HepG2 (cell line): ENCODE measurements around the gene FANCE. TPM values are rescaled to one million over a fixed set of nuclear protein-coding genes. Genes with fewer than 3 reads are reported as not detected.

Experiments
- AGO1 ChIP-seq: fragments of 200-400 bp; formaldehyde crosslinking; IDR thresholded peaks from 2 replicates; pipeline ENCODE4 v1.6.1; 2017; ENCODE audit warnings: mild to moderate bottlenecking, low read depth, low read length, moderate library complexity; ENCODE audit not compliant: poor library complexity, severe bottlenecking
- ETV5 ChIP-seq: IDR thresholded peaks from 2 replicates; pipeline ENCODE4 v1.6.1; 2018; ENCODE audit warnings: missing biosample characterization, missing genetic modification reagents, inconsistent platforms, borderline replicate concordance
- HNRNPLL ChIP-seq: fragments of 200-400 bp; formaldehyde crosslinking; IDR thresholded peaks from 2 replicates; pipeline ENCODE4 v1.6.1; 2017; ENCODE audit warnings: mild to moderate bottlenecking, low read depth, low read length; ENCODE audit not compliant: poor library complexity, severe bottlenecking
- IRX3 ChIP-seq: sonication (generic); formaldehyde crosslinking; IDR thresholded peaks from 2 replicates; pipeline ENCODE4 v1.8.1; 2023; ENCODE audit warnings: mild to moderate bottlenecking, low read depth, missing genetic modification reagents, borderline replicate concordance
- MAFK ChIP-seq, 2 experiments: IDR thresholded peaks in 1 of 2; conservative IDR thresholded peaks in 1 of 2; 2 replicates each; pipeline ENCODE4 v1.6.1; 2011; ENCODE audit warnings: improper control_type of control experiment in 2 of 2, low read length in 2 of 2
- PPARG ChIP-seq: conservative IDR thresholded peaks from 2 replicates; pipeline ENCODE4 v1.6.1; 2016; ENCODE audit warnings: missing biosample characterization, missing genetic modification reagents
- RBAK ChIP-seq: sonication (generic); formaldehyde crosslinking; IDR thresholded peaks from 2 replicates; pipeline ENCODE4 v1.5.1; 2020; ENCODE audit warnings: mild to moderate bottlenecking, missing genetic modification reagents
- ZFP36L1 ChIP-seq: sonication (generic); formaldehyde crosslinking; IDR thresholded peaks from 2 replicates; pipeline ENCODE4 v1.8.0; 2022; ENCODE audit warnings: mild to moderate bottlenecking, missing genetic modification reagents, moderate library complexity
- ZNF430 ChIP-seq: sonication (generic); formaldehyde crosslinking; IDR thresholded peaks from 2 replicates; pipeline ENCODE4 v1.9.0; 2021; ENCODE audit warnings: mild to moderate bottlenecking, missing genetic modification reagents
- ZNF883 ChIP-seq: sonication (generic); formaldehyde crosslinking; IDR thresholded peaks from 2 replicates; pipeline ENCODE4 v1.5.1; 2020; ENCODE audit warnings: mild to moderate bottlenecking, missing genetic modification reagents; ENCODE audit errors: not compliant biosample characterization
- polyA plus RNA-seq, 8 experiments: library from polyadenylated mRNA; depleted of rRNA in 3 of 8; stranded (reverse) in 7 of 8; unstranded in 1 of 8; fragments of >200 nt; fragmentation: Illumina TruSeq in 4 of 8; extraction: Trizol in 4 of 8; gene quantifications; 2 replicates each; pipeline versions ENCODE4 v1.2.1 to v1.2.3, GENCODE V29; 2011 to 2016; ENCODE audit warnings: low read depth in 4 of 8, missing spikeins in 1 of 8, mixed read lengths in 1 of 8; ENCODE audit not compliant: insufficient read depth in 1 of 8
- total RNA-seq, 5 experiments: library from RNA; depleted of rRNA; stranded (reverse); fragments of >200 nt; fragmentation: Illumina TruSeq; extraction: Trizol; gene quantifications; 2 replicates each; pipeline ENCODE4 v1.2.3, GENCODE V29; 2016; ENCODE audit warnings: low read depth in 1 of 5
- TF ChIP-seq, protein P1 (sequence below): sonication (generic); formaldehyde crosslinking; IDR thresholded peaks from 2 replicates; pipeline ENCODE4 v1.5.1; 2020; ENCODE audit warnings: mild to moderate bottlenecking, missing genetic modification reagents, moderate library complexity
- TF ChIP-seq, protein P2 (sequence below): sonication (generic); formaldehyde crosslinking; IDR thresholded peaks from 2 replicates; pipeline ENCODE4 v1.4.0; 2020; ENCODE audit warnings: mild to moderate bottlenecking, missing genetic modification reagents
- TF ChIP-seq, protein P3 (sequence below): sonication (generic); formaldehyde crosslinking; IDR thresholded peaks from 2 replicates; pipeline ENCODE4 v1.5.1; 2020; ENCODE audit warnings: missing genetic modification reagents, mild to moderate bottlenecking, borderline replicate concordance
- TF ChIP-seq, protein P4 (sequence below): sonication (generic); formaldehyde crosslinking; IDR thresholded peaks from 2 replicates; pipeline ENCODE4 v1.4.0; 2020; ENCODE audit warnings: missing genetic modification reagents

The FANCE gene
- total and polyA plus RNA-seq, 2 of the 13 experiments (the other 11 are each of a cell fraction or from before 2014, with no cell fraction given) = 7.1 to 11.2 TPM

DNA sequence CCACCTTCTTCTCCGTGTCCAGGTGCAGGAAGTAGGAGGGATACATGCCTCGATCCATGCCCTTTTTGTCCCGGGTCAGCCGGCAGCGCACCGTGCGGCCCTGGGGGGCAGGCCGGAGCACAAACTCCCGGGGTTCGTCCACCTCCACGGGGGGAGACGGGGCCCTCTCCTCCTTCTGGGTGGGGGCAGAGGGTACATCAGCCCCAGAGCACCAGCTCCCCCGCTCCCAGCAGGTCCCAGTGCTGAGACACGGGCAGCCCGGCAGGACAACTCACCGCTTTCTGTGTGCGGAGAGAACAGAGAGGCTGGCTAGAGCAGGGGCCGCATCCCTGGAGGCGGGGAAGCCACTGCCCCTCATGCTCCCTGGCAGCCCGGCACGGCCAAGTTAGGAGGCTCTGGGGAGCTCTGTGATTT, 53.9 kb downstream of the FANCE start (continued):
- TF ChIP-seq, protein P1, sequence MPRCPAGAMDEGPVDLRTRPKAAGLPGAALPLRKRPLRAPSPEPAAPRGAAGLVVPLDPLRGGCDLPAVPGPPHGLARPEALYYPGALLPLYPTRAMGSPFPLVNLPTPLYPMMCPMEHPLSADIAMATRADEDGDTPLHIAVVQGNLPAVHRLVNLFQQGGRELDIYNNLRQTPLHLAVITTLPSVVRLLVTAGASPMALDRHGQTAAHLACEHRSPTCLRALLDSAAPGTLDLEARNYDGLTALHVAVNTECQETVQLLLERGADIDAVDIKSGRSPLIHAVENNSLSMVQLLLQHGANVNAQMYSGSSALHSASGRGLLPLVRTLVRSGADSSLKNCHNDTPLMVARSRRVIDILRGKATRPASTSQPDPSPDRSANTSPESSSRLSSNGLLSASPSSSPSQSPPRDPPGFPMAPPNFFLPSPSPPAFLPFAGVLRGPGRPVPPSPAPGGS = peak; percentile 33; the same call in 1 of the 2 replicates
- TF ChIP-seq PPARG (CRISPR knock-in tag) = no peak
- TF ChIP-seq ZNF883 = peak; percentile 73
- peak; percentile 40 for TF ChIP-seq HNRNPLL
- TF ChIP-seq, protein P2, sequence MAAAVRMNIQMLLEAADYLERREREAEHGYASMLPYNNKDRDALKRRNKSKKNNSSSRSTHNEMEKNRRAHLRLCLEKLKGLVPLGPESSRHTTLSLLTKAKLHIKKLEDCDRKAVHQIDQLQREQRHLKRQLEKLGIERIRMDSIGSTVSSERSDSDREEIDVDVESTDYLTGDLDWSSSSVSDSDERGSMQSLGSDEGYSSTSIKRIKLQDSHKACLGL (CRISPR knock-in tag) = 0 out of 2 replicates have a peak, but pooled peaks have one; percentile 30
- 0 out of 2 replicates have a peak, but pooled peaks have one; percentile 40 for TF ChIP-seq ZNF430 (CRISPR knock-in tag)
- TF ChIP-seq RBAK (CRISPR knock-in tag) = no peak
- TF ChIP-seq, protein P3, sequence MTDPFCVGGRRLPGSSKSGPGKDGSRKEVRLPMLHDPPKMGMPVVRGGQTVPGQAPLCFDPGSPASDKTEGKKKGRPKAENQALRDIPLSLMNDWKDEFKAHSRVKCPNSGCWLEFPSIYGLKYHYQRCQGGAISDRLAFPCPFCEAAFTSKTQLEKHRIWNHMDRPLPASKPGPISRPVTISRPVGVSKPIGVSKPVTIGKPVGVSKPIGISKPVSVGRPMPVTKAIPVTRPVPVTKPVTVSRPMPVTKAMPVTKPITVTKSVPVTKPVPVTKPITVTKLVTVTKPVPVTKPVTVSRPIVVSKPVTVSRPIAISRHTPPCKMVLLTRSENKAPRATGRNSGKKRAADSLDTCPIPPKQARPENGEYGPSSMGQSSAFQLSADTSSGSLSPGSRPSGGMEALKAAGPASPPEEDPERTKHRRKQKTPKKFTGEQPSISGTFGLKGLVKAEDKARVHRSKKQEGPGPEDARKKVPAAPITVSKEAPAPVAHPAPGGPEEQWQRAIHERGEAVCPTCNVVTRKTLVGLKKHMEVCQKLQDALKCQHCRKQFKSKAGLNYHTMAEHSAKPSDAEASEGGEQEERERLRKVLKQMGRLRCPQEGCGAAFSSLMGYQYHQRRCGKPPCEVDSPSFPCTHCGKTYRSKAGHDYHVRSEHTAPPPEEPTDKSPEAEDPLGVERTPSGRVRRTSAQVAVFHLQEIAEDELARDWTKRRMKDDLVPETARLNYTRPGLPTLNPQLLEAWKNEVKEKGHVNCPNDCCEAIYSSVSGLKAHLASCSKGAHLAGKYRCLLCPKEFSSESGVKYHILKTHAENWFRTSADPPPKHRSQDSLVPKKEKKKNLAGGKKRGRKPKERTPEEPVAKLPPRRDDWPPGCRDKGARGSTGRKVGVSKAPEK (CRISPR knock-in tag) = no peak
- no peak for TF ChIP-seq IRX3 (CRISPR knock-in tag)
- TF ChIP-seq, protein P4, sequence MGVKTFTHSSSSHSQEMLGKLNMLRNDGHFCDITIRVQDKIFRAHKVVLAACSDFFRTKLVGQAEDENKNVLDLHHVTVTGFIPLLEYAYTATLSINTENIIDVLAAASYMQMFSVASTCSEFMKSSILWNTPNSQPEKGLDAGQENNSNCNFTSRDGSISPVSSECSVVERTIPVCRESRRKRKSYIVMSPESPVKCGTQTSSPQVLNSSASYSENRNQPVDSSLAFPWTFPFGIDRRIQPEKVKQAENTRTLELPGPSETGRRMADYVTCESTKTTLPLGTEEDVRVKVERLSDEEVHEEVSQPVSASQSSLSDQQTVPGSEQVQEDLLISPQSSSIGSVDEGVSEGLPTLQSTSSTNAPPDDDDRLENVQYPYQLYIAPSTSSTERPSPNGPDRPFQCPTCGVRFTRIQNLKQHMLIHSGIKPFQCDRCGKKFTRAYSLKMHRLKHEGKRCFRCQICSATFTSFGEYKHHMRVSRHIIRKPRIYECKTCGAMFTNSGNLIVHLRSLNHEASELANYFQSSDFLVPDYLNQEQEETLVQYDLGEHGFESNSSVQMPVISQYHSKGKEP (CRISPR knock-in tag) = no peak
- TF ChIP-seq ETV5 = peak; percentile 12; the same call in 1 of the 2 replicates
- peak; percentile 60 for TF ChIP-seq AGO1
- 0 out of 2 replicates have a peak, but pooled peaks have one; percentile 39 for TF ChIP-seq ZFP36L1 (CRISPR knock-in tag)
- TF ChIP-seq MAFK (conservative IDR thresholded peaks at IDR 0.05 in 1 of 2, IDR thresholded peaks at IDR 0.05 in 1 of 2; ENCODE audit: low read length in 2 of 2) = no peak
